ENCODE data around the gene GUCY2F.

DNA sequence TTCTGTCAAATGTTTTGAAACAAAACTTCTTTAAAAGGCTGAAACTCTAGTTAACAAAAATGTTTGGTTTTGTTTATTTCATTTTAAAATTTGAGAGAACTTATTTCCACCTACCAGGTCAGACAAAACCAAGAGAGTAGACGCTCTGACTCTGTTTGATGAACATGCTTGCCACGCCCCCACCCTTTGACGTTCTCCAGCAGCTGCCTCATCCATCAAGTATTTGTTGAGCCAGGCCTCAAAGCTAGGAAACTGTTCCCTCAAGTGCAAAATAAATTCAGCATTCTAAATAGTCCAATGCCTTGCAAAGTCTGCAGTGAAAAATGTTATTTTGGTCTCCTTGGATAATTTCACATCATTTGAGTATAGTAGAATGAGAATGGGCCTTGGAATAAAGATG is 121.6 kb downstream of the GUCY2F start:
- TF ChIP-seq, protein P1, sequence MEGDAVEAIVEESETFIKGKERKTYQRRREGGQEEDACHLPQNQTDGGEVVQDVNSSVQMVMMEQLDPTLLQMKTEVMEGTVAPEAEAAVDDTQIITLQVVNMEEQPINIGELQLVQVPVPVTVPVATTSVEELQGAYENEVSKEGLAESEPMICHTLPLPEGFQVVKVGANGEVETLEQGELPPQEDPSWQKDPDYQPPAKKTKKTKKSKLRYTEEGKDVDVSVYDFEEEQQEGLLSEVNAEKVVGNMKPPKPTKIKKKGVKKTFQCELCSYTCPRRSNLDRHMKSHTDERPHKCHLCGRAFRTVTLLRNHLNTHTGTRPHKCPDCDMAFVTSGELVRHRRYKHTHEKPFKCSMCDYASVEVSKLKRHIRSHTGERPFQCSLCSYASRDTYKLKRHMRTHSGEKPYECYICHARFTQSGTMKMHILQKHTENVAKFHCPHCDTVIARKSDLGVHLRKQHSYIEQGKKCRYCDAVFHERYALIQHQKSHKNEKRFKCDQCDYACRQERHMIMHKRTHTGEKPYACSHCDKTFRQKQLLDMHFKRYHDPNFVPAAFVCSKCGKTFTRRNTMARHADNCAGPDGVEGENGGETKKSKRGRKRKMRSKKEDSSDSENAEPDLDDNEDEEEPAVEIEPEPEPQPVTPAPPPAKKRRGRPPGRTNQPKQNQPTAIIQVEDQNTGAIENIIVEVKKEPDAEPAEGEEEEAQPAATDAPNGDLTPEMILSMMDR (conservative IDR thresholded peaks at IDR 0.05; ENCODE audit: low read length), result no peak
- no peak for TF ChIP-seq EZH2phosphoT487 (IDR thresholded peaks at IDR 0.05; ENCODE audit: borderline replicate concordance)

Data from Loucy (cell line).